ENCODE results near the gene ZFP91. TPM values are rescaled to one million over a fixed set of nuclear protein-coding genes. Genes with fewer than 3 reads are reported as not detected.
A peak's percentile ranks its signal among the peaks of the same experiment; 100 is the strongest.

ZFP91 gene
- total RNA-seq, 1 donor from 2014 or later = 44.0 TPM

- TF ChIP-seq CTCF (IDR thresholded peaks at IDR 0.05) = no peak
- Mint-ChIP-seq H3K4me1 (ENCODE audit: low read depth) (peaks cover 26% of the 10 kb centered on the region), H3K27me3 (ENCODE audit: low read depth) (no peaks in the 10 kb centered on the region), H3K36me3 (ENCODE audit: low read depth) (peaks cover 25% of the 10 kb centered on the region), H3K9me3 (ENCODE audit: low read depth) (no peaks in the 10 kb centered on the region), H3K27ac (ENCODE audit: unreplicated experiment) (no peak overlapping the region), H3K4me3 (ENCODE audit: unreplicated experiment) (no peak overlapping the region)
- no peak for DNase-seq (ENCODE audit: low spot score)
Measured at GRCh38 chr11:58625086-58625485, 46.2 kb downstream of the ZFP91 start.

GRCh38 chr11:58625826-58626460, 47.1 kb downstream of the ZFP91 start:
- peaks cover 23% of the 10 kb centered on the region for H3K4me1 Mint-ChIP-seq (ENCODE audit: low read depth)
- H3K4me3 Mint-ChIP-seq (ENCODE audit: unreplicated experiment) = no peak overlapping the region
- no peak for DNase-seq (ENCODE audit: low spot score)
- peak overlapping the region; percentile 74 for H3K27ac Mint-ChIP-seq (ENCODE audit: unreplicated experiment)
- no peak for TF ChIP-seq CTCF (IDR thresholded peaks at IDR 0.05)
- H3K9me3 Mint-ChIP-seq (ENCODE audit: low read depth) = no peaks in the 10 kb centered on the region
- H3K27me3 Mint-ChIP-seq (ENCODE audit: low read depth) = no peaks in the 10 kb centered on the region
- peaks cover 22% of the 10 kb centered on the region for H3K36me3 Mint-ChIP-seq (ENCODE audit: low read depth)

GRCh38 chr11:58626934-58627483, 48.1 kb downstream of the ZFP91 start:
- peaks cover 22% of the 10 kb centered on the region for H3K36me3 Mint-ChIP-seq (ENCODE audit: low read depth)
- no peak for DNase-seq (ENCODE audit: low spot score)
- H3K9me3 Mint-ChIP-seq (ENCODE audit: low read depth) = no peaks in the 10 kb centered on the region
- H3K4me3 Mint-ChIP-seq (ENCODE audit: unreplicated experiment) = no peak overlapping the region
- TF ChIP-seq CTCF (IDR thresholded peaks at IDR 0.05) = no peak
- H3K4me1 Mint-ChIP-seq (ENCODE audit: low read depth) = peaks cover 22% of the 10 kb centered on the region
- no peaks in the 10 kb centered on the region for H3K27me3 Mint-ChIP-seq (ENCODE audit: low read depth)
- H3K27ac Mint-ChIP-seq (ENCODE audit: unreplicated experiment) = peak overlapping the region; percentile 82

GRCh38 chr11:58628446-58628845, 49.6 kb downstream of the ZFP91 start:
- Mint-ChIP-seq H3K4me3 (ENCODE audit: unreplicated experiment) (no peak overlapping the region), H3K4me1 (ENCODE audit: low read depth) (peaks cover 19% of the 10 kb centered on the region), H3K27ac (ENCODE audit: unreplicated experiment) (no peak overlapping the region), H3K36me3 (ENCODE audit: low read depth) (peaks cover 14% of the 10 kb centered on the region), H3K9me3 (ENCODE audit: low read depth) (no peaks in the 10 kb centered on the region), H3K27me3 (ENCODE audit: low read depth) (no peaks in the 10 kb centered on the region)
- no peak for TF ChIP-seq CTCF (IDR thresholded peaks at IDR 0.05)
- DNase-seq (ENCODE audit: low spot score) = no peak

GRCh38 chr11:58629857-58630256, 51.0 kb downstream of the ZFP91 start:
- H3K36me3 Mint-ChIP-seq (ENCODE audit: low read depth) = peaks cover 5% of the 10 kb centered on the region
- H3K4me1 Mint-ChIP-seq (ENCODE audit: low read depth) = peaks cover 19% of the 10 kb centered on the region
- peak; percentile 70 for TF ChIP-seq CTCF (IDR thresholded peaks at IDR 0.05)
- H3K9me3 Mint-ChIP-seq (ENCODE audit: low read depth) = no peaks in the 10 kb centered on the region
- H3K27me3 Mint-ChIP-seq (ENCODE audit: low read depth) = no peaks in the 10 kb centered on the region
- no peak for DNase-seq (ENCODE audit: low spot score)
- no peak overlapping the region for H3K4me3 Mint-ChIP-seq (ENCODE audit: unreplicated experiment)
- no peak overlapping the region for H3K27ac Mint-ChIP-seq (ENCODE audit: unreplicated experiment)
